ENCODE measurements around the gene ZNF81.
A peak's percentile ranks its signal among the peaks of the same experiment; 100 is the strongest.
"Not testable (repeated sequence)": the region's sequence is repeated elsewhere in the genome, so short reads cannot be mapped to it uniquely, and the experiment has no call there.

ZNF81 gene

DNA sequence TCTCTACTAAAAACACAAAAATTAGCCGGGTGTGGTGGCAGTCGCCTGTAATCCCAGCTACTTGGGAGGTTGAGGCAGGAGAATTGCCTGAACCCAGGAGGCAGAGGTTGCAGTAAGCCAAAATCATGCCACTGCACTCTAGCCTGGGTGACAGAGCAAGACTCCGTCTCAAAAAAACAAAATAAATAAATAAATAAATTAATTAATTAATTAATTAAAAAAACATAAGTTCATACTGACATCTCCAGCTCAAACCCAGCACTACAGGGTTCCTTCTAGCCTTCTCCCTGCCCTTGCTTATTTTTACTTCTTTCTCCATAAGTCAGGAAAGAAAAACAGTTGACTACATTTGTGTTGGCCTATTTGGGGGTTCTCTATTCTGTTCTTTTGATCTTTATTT, 95.3 kb downstream of the ZNF81 start:
- TF ChIP-seq, protein P1, sequence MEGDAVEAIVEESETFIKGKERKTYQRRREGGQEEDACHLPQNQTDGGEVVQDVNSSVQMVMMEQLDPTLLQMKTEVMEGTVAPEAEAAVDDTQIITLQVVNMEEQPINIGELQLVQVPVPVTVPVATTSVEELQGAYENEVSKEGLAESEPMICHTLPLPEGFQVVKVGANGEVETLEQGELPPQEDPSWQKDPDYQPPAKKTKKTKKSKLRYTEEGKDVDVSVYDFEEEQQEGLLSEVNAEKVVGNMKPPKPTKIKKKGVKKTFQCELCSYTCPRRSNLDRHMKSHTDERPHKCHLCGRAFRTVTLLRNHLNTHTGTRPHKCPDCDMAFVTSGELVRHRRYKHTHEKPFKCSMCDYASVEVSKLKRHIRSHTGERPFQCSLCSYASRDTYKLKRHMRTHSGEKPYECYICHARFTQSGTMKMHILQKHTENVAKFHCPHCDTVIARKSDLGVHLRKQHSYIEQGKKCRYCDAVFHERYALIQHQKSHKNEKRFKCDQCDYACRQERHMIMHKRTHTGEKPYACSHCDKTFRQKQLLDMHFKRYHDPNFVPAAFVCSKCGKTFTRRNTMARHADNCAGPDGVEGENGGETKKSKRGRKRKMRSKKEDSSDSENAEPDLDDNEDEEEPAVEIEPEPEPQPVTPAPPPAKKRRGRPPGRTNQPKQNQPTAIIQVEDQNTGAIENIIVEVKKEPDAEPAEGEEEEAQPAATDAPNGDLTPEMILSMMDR (IDR thresholded peaks at IDR 0.05; ENCODE audit: control insufficient read depth, extremely low read depth, insufficient read depth): 0 out of 2 replicates have a peak, but pooled peaks have one; percentile 9
- not testable (repeated sequence) for DNase-seq (ENCODE audit: low read depth); H3K4me3 ChIP-seq (ENCODE audit: low read depth, low read length)

- TF ChIP-seq, protein P1 (IDR thresholded peaks at IDR 0.05; ENCODE audit: control insufficient read depth, extremely low read depth, insufficient read depth): no peak
- no peak for DNase-seq (ENCODE audit: low read depth)
- H3K4me3 ChIP-seq (ENCODE audit: low read depth, low read length): no peak overlapping the region
These were observed 97.2 kb downstream of the ZNF81 start for GRCh38 chrX:47933946-47934345.

DNA sequence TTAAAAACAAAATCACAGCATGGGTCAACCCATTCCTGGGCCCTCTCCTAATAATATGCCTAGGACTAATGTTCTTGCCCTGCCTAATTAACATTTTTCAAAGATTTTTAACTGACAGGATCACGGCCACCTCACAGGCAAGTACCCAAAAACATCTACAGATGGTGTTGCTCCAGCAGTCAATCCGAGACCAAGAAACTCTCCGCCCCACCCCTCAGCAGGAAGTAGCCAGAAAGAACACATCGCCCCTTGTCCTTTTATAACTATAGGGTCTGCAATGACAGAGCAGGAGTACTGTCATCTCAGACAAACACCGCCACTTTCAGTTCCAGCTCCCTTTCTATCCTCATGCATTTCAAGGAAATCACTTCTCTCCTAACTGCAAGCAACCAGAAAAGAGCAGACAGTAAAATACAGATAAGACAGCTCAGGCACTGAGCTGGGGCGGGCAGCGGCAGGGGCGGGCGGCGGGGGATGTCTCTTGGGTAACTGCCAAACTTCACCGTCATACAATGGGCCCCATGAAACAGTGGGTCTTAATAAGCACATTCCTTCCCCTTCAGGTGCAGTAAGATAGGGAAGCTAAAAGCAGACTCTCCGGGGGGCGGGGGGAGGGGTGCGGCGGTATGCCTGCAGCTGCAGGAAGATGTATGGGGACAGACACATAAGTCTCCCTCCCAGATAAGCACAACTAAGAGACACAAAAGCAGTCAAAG, 99.7 kb downstream of the ZNF81 start:
- H3K4me3 ChIP-seq (ENCODE audit: low read depth, low read length): no peak overlapping the region
- TF ChIP-seq, protein P1 (IDR thresholded peaks at IDR 0.05; ENCODE audit: control insufficient read depth, extremely low read depth, insufficient read depth): no peak
- DNase-seq (ENCODE audit: low read depth): no peak

- no peak overlapping the region for H3K4me3 ChIP-seq (ENCODE audit: low read depth, low read length)
- TF ChIP-seq, protein P1 (IDR thresholded peaks at IDR 0.05; ENCODE audit: control insufficient read depth, extremely low read depth, insufficient read depth): no peak
- DNase-seq (ENCODE audit: low read depth): no peak
These were observed 100.2 kb downstream of the ZNF81 start for GRCh38 chrX:47936940-47937317.

GRCh38 chrX:47940448-47940847, 103.7 kb downstream of the ZNF81 start:
- TF ChIP-seq, protein P1 (IDR thresholded peaks at IDR 0.05; ENCODE audit: control insufficient read depth, extremely low read depth, insufficient read depth): no peak
- H3K4me3 ChIP-seq (ENCODE audit: low read depth, low read length): no peak overlapping the region
- no peak for DNase-seq (ENCODE audit: low read depth)

DNA sequence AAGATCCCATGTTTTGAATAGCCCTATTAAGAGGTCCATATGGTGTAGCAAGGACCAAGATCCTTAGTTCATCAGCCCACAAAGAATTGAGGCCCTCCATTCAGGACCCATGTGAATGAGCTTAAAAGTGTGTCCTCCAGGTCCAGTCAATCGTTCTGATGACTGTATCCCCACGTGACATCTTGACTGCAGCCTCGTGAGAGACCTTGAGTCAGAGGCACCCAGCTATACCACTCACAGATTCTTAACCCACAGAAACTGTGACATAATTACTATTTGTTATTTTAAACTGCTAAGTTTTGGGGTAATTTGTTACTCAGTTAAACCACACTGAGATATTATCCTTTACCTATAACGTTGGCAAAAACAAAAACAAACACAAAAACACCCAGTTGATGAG, 104.7 kb downstream of the ZNF81 start:
- no peak for DNase-seq (ENCODE audit: low read depth)
- TF ChIP-seq, protein P1 (IDR thresholded peaks at IDR 0.05; ENCODE audit: control insufficient read depth, extremely low read depth, insufficient read depth): no peak

DNA sequence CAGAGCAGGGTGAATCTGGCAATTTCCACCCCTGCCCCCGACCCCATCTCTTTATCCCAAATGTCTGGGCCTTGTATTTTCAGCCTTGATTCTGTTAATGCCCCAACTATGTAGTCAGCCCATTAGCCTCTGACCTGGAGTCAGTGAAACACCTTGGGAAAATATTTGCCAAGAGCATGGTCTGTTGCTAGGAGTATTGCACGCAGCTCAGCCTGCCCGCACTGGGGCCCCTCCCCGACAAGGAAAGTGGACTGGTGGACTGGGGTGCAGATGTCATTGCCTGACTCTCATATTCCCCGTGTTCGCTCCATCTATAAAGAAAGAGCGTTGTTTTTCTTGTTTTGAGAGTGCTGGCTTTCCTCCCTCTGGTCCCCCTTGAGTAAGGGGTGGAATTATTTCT, 118.6 kb downstream of the ZNF81 start:
- not testable (repeated sequence) for H3K4me3 ChIP-seq (ENCODE audit: low read depth, low read length); DNase-seq (ENCODE audit: low read depth)

More for the DNA sequence above, 104.7 kb downstream of the ZNF81 start:
- H3K4me3 ChIP-seq (ENCODE audit: low read depth, low read length): no peak overlapping the region
